Vagina (tissue), 2 donors: ENCODE data around the gene KRTAP12-1.

Source experiments
- POLR2A ChIP-seq, 2 donors: fragments of 450-650 bp; IDR thresholded peaks; one replicate each; pipeline ENCODE4 v1.6.1; 2017; ENCODE audit warnings: antibody characterized with exemption in 2 of 2, mild to moderate bottlenecking in 2 of 2, moderate library complexity in 2 of 2
- TF ChIP-seq, protein P1 (sequence below), 3 experiments: fragments of 450-650 bp in 2 of 3; fragments of 200-600 bp in 1 of 3; sonication (generic) in 1 of 3; IDR thresholded peaks; one replicate each; pipeline ENCODE4 v1.5.1; 2017 to 2019; ENCODE audit warnings: antibody characterized with exemption in 3 of 3, mild to moderate bottlenecking in 2 of 3, moderate library complexity in 2 of 3

DNA sequence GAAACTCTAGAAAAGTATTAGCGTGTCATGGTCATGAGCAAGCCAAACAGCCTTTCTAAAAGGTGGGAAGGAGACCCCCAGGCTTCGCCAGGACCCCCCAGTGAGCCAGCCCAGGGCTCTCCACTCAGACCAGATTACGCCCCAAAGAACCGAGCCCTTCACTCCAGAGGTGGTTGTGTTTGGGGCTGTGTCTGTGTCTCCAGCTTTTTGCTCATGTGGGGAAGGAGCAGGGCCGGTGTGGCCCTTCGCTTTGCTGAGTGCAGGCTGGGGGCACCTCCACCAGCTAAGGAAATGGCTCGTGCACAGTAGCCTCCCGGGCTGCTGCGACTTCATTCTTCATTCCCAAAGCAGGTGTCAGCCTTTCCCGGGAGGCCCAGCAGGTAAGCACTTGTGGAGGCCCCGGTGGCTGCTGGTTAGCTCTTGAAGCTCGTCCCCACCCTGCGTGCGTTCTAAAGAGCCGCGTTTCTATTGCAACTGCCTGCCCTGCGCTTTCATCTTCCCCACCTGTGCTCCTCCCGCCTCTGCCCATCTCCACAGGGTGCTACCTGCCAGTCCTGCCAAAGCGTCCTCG, 28.9 kb upstream of the KRTAP12-1 start:
- TF ChIP-seq, protein P1, sequence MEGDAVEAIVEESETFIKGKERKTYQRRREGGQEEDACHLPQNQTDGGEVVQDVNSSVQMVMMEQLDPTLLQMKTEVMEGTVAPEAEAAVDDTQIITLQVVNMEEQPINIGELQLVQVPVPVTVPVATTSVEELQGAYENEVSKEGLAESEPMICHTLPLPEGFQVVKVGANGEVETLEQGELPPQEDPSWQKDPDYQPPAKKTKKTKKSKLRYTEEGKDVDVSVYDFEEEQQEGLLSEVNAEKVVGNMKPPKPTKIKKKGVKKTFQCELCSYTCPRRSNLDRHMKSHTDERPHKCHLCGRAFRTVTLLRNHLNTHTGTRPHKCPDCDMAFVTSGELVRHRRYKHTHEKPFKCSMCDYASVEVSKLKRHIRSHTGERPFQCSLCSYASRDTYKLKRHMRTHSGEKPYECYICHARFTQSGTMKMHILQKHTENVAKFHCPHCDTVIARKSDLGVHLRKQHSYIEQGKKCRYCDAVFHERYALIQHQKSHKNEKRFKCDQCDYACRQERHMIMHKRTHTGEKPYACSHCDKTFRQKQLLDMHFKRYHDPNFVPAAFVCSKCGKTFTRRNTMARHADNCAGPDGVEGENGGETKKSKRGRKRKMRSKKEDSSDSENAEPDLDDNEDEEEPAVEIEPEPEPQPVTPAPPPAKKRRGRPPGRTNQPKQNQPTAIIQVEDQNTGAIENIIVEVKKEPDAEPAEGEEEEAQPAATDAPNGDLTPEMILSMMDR (IDR thresholded peaks at IDR 0.05): no peak
- no peak for TF ChIP-seq POLR2A (IDR thresholded peaks at IDR 0.05)
